Measurements from ENCODE around the gene ZFPL1. TPM values are rescaled to one million over a fixed set of nuclear protein-coding genes. Genes with fewer than 3 reads are reported as not detected.

ZFPL1 gene
- total RNA-seq, 4 donors from 2014 or later = 45.8 to 72.3 (median 54.8) TPM

GRCh38 chr11:65095974-65096806, 12.2 kb downstream of the ZFPL1 start, which contains the start of gene VPS51:
TSS of gene VPS51 (plus strand) at chr11:65096214. CDS start at chr11:65096251, 37 bp downstream.
- WGBS, 2 donors = 0 to 1% methylated on average over 44 to 49 of the region's 52 CpGs
- H3K4me3 ChIP-seq (ENCODE audit: low read depth, poor library complexity, severe bottlenecking) = peak within 1 kb of the TSS; percentile 79
- intact Hi-C loops (cut with DNase I; ENCODE audit: low total_unique reads) = no loop called here
- peak; percentile 86 to 97 for DNase-seq (ENCODE audit: low spot score in 2 of 2)
- no peak for TF ChIP-seq CTCF (IDR thresholded peaks at IDR 0.05)
- TF ChIP-seq POLR2A (IDR thresholded peaks at IDR 0.05) = no peak

GRCh38 chr11:65096926-65097325, 12.9 kb downstream of the ZFPL1 start:
- TF ChIP-seq CTCF (IDR thresholded peaks at IDR 0.05) (no peak), POLR2A (IDR thresholded peaks at IDR 0.05) (no peak)
- no peak for DNase-seq (ENCODE audit: low spot score in 2 of 2)
- WGBS, 2 donors = 28 to 43% methylated on average over 7 to 8 of the region's 8 CpGs
- intact Hi-C loops (cut with DNase I; ENCODE audit: low total_unique reads) = no loop called here
- no peak overlapping the region for H3K4me3 ChIP-seq (ENCODE audit: low read depth, poor library complexity, severe bottlenecking)

- WGBS, 2 donors = 77% methylated on average over 6 of the region's 6 CpGs
- DNase-seq (ENCODE audit: low spot score in 2 of 2) = no peak
- no peak overlapping the region for H3K4me3 ChIP-seq (ENCODE audit: low read depth, poor library complexity, severe bottlenecking)
- TF ChIP-seq POLR2A (IDR thresholded peaks at IDR 0.05) = no peak
- TF ChIP-seq CTCF (IDR thresholded peaks at IDR 0.05) = no peak
- intact Hi-C loops (cut with DNase I; ENCODE audit: low total_unique reads) = no loop called here
These were observed 16.8 kb downstream of the ZFPL1 start for GRCh38 chr11:65100674-65101350.

- DNase-seq (ENCODE audit: low spot score in 2 of 2) = no peak
- H3K4me3 ChIP-seq (ENCODE audit: low read depth, poor library complexity, severe bottlenecking) = no peak overlapping the region
- intact Hi-C loops (cut with DNase I; ENCODE audit: low total_unique reads) = no loop called here
- no peak for TF ChIP-seq POLR2A (IDR thresholded peaks at IDR 0.05)
- TF ChIP-seq CTCF (IDR thresholded peaks at IDR 0.05) = no peak
- WGBS, 2 donors = 74 to 76% methylated on average over 8 of the region's 8 CpGs
These were observed 18.4 kb downstream of the ZFPL1 start for GRCh38 chr11:65102142-65103095.

GRCh38 chr11:65103476-65103875, 19.5 kb downstream of the ZFPL1 start:
- TF ChIP-seq POLR2A (IDR thresholded peaks at IDR 0.05) = no peak
- no peak for TF ChIP-seq CTCF (IDR thresholded peaks at IDR 0.05)
- intact Hi-C loops (cut with DNase I; ENCODE audit: low total_unique reads) = no loop called here
- DNase-seq (ENCODE audit: low spot score in 2 of 2) = no peak
- no peak overlapping the region for H3K4me3 ChIP-seq (ENCODE audit: low read depth, poor library complexity, severe bottlenecking)
